GM18508 (cell line): Measurements from ENCODE around the gene CAPN8.

ENCODE experiments used
- ATAC-seq: cut with Tn5 transposase; IDR thresholded peaks from one replicate; pipeline ENCODE4 v1.9.1; 2021; ENCODE audit warnings: moderate number of reproducible peaks; ENCODE audit not compliant: insufficient read depth, unreplicated experiment

The CAPN8 gene

DNA sequence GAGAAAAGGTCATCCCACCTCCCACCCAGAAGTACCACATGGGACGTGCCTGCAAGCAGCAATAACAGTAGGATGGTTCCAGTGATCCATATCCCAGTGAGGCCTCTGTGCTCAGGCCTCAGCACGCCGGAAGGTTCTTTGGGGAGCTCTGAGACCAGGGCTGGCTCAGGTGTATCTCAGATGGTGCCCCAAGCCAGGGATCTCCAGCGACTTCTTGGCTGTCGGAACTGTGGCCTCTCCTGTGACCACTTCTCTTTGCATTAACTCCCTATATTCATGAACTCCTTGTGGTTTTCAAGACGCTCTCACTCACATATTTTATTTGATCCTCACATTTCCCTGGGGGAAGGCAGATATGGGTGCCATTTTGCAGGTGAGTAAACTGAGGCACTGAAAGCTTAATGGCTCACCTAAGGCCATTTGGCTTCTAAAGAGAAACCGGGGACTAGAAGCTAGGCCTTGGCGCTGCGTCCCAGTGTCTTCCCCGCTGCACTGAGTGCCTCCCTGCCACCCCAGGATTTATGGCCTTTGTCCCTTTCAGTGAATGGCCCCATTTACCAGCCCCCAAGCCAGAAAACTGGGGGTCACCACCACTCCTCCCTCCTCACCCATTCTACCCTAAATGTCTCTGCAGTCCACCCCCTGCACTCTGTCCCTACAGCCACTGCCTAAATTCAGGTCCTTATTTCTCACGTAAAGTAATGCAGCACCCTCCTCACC, 170.4 kb downstream of the CAPN8 start:
- no peak for ATAC-seq

GRCh38 chr1:223492044-223492443, 173.5 kb downstream of the CAPN8 start:
- ATAC-seq = no peak
